GM12891 (cell line): ENCODE results near the gene BMPR2.

ENCODE experiments used
- POLR2A ChIP-seq: IDR thresholded peaks from 2 replicates; pipeline ENCODE4 v1.6.1; 2011; ENCODE audit warnings: low read depth, low read length, control low read depth
- POLR2AphosphoS5 ChIP-seq: IDR thresholded peaks from 2 replicates; pipeline ENCODE4 v1.6.1; 2011; ENCODE audit warnings: low read depth, low read length, control low read depth
- SPI1 ChIP-seq: IDR thresholded peaks from 2 replicates; pipeline ENCODE4 v1.6.1; 2011; ENCODE audit warnings: low read depth, low read length, control low read depth
- TAF1 ChIP-seq: IDR thresholded peaks from 2 replicates; pipeline ENCODE4 v1.6.1; 2011; ENCODE audit warnings: low read depth, low read length, control low read depth

GRCh38 chr2:202529389-202529788, 153.3 kb downstream of the BMPR2 start:
- TF ChIP-seq POLR2AphosphoS5, result no peak
- TF ChIP-seq POLR2A, result no peak
- no peak for TF ChIP-seq TAF1
- peak; percentile 53; the same call in 1 of the 2 replicates for TF ChIP-seq SPI1
